Activated CD4-positive, alpha-beta T cell treated with anti-CD3 and anti-CD28 coated beads for 36 hours (primary cell): ENCODE measurements around the gene MAML1. TPM values are rescaled to one million over a fixed set of nuclear protein-coding genes. Genes with fewer than 3 reads are reported as not detected.

Source experiments
- ATAC-seq: fragments of 200-7000 bp; cut with Tn5 transposase; one replicate; pipeline ENCODE4 v1.10.0; 2021; ENCODE audit warnings: mild to moderate bottlenecking, moderate library complexity
- CTCF ChIA-PET: fragments of 350-600 bp; sonication (Branson Sonifier 250); formaldehyde crosslinking; loops from one replicate; lab custom pipeline; 2021; ENCODE audit warnings: antibody characterized with exemption; lab: Charles Lee
- POLR2A ChIA-PET: fragments of 350-600 bp; sonication (Branson Sonifier 250); formaldehyde crosslinking; loops from one replicate; lab custom pipeline; 2021; ENCODE audit warnings: antibody characterized with exemption, inconsistent platforms; lab: Charles Lee
- DNase-seq: peaks from one replicate; pipeline ENCODE4 v3.0.0-alpha.2; 2020
- H3K27ac Mint-ChIP-seq: one replicate; pipeline ENCODE4 v1.8.0; 2021; ENCODE audit warnings: mixed read lengths
- H3K27me3 Mint-ChIP-seq: one replicate; pipeline ENCODE4 v1.8.0; 2021; ENCODE audit warnings: mixed read lengths
- H3K36me3 Mint-ChIP-seq: one replicate; pipeline ENCODE4 v1.8.0; 2021; ENCODE audit warnings: low read depth, mixed read lengths
- H3K4me1 Mint-ChIP-seq: one replicate; pipeline ENCODE4 v1.8.0; 2021; ENCODE audit warnings: mixed read lengths
- H3K4me3 Mint-ChIP-seq: one replicate; pipeline ENCODE4 v1.8.0; 2021; ENCODE audit warnings: mild to moderate bottlenecking, moderate library complexity, mixed read lengths
- H3K9me3 Mint-ChIP-seq: one replicate; pipeline ENCODE4 v1.8.0; 2021; ENCODE audit warnings: low read depth, mixed read lengths
- intact Hi-C, 2 experiments: fragments of 100-400 bp; cut with DNase I in 1 of 2; cut with micrococcal nuclease in 1 of 2; formaldehyde crosslinking; loops; one replicate each; pipeline versions ENCODE4 v1.14.2 to v1.15.1; 2022 to 2024; cut with DNase I, micrococcal nuclease
- total RNA-seq, 2 experiments: library from RNA; stranded (reverse); gene quantifications; one replicate each; pipeline ENCODE4 v1.2.3, GENCODE V29; 2021

MAML1 gene
- total RNA-seq, 2 experiments from 2014 or later = 25.4 to 32.6 TPM

GRCh38 chr5:179816796-179817469 is 84.3 kb downstream of the MAML1 start:
- intact Hi-C loops = no loop called here
- CTCF ChIA-PET = interaction anchor here (0.6 to 1.0 kb wide), 2 partner anchors 9 to 142 kb away, joined by 3 to 4 read pairs; no protein-coding TSS in a partner anchor

DNA sequence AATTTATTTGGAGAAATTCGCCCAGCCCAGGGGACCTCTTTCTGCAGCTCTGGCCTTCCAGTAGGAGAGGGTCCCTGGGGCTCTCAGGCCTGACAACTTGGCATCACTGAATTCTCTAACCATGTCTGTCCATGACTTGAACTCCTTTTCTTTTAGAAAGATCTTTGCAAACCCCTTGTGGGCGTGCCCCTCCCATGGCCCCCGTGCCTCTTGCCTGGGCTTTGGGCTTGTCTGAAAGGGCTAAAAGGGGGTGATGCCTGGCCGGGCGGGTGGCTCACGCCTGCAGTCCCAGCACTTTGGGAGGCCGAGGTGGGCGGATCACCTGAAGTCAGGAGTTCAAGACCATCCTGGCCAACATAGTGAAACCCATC is 84.8 kb downstream of the MAML1 start:
- ChIA-PET POLR2A (no interaction called here), CTCF (interaction anchor here (0.6 to 1.0 kb wide), 2 partner anchors 9 to 142 kb away, joined by 3 to 4 read pairs; no protein-coding TSS in a partner anchor)
- intact Hi-C loops = no loop called here
- Mint-ChIP-seq H3K4me3 (no peak overlapping the region), H3K36me3 (peaks cover 18% of the 10 kb centered on the region), H3K27ac (no peak overlapping the region), H3K27me3 (peaks cover 2% of the 10 kb centered on the region), H3K9me3 (no peaks in the 10 kb centered on the region), H3K4me1 (peaks cover 27% of the 10 kb centered on the region)
- ATAC-seq (no peak), DNase-seq (no peak)

More at GRCh38 chr5:179816796-179817469, 84.3 kb downstream of the MAML1 start:
- no peak overlapping the region for H3K27ac Mint-ChIP-seq
- POLR2A ChIA-PET = no interaction called here
- peaks cover 2% of the 10 kb centered on the region for H3K27me3 Mint-ChIP-seq
- H3K4me3 Mint-ChIP-seq = no peak overlapping the region
- peaks cover 22% of the 10 kb centered on the region for H3K4me1 Mint-ChIP-seq
- H3K36me3 Mint-ChIP-seq = peaks cover 18% of the 10 kb centered on the region
- DNase-seq = no peak
- no peaks in the 10 kb centered on the region for H3K9me3 Mint-ChIP-seq
- no peak for ATAC-seq

DNA sequence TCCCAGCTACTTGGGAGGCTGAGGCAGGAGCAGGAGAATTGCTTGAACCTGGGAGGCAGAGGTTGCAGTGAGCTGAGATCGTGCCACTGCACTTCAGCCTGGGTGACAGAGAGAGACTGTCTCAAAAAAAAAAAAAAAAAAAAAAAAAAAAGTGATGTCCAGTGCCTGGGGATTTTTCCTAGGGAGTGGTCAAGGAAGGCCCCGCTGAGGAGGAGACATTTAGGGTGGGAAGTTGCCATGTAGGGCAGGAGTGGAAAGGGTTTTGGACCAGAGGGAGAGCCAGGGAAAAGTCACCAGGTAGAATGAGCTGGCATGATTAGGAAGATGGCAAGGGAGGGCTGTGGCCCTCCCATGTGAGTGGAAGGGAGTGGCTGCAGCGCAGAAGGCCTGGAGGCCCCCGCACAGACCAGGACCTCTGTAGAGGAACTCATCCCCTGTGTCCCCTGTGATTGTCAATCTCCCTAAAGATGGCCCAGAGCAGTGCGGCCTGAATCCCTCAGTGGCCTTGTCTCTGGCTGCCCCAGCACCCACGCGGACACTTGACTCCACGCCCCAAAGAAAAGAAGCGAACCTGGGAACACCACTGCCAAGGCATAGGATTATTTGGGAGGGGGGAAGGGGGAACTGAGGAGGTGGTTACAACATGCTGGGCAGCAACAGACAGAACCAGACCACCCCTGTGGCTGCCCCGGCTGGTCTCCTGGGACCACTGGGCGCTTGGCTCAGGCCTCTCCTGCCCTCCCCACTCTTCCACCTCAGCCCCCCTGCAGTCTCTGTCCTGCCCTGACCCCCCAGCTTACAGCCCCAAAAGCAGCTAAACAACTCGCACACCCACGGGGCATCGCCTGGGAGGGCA is 85.5 kb downstream of the MAML1 start:
- CTCF ChIA-PET = interaction anchor here (0.6 to 1.0 kb wide), 2 partner anchors 8 to 143 kb away, joined by 3 to 4 read pairs; no protein-coding TSS in a partner anchor
- DNase-seq (no peak), ATAC-seq (no peak)
- H3K36me3 Mint-ChIP-seq = peaks cover 19% of the 10 kb centered on the region
- peak overlapping the region; percentile 58 for H3K27ac Mint-ChIP-seq
- intact Hi-C loops = no loop called here
- H3K4me3 Mint-ChIP-seq = peak overlapping the region; percentile 67
- peaks cover 2% of the 10 kb centered on the region for H3K27me3 Mint-ChIP-seq
- peaks cover 34% of the 10 kb centered on the region for H3K4me1 Mint-ChIP-seq
- H3K9me3 Mint-ChIP-seq = no peaks in the 10 kb centered on the region
- POLR2A ChIA-PET = no interaction called here

GRCh38 chr5:179818746-179819295 is 86.2 kb downstream of the MAML1 start:
- ChIA-PET CTCF (interaction anchor here (1.0 to 2.2 kb wide), 2 partner anchors 9 to 18 kb away, joined by 3 to 10 read pairs; no protein-coding TSS in a partner anchor), POLR2A (no interaction called here)
- H3K27me3 Mint-ChIP-seq = peaks cover 2% of the 10 kb centered on the region
- peaks cover 26% of the 10 kb centered on the region for H3K36me3 Mint-ChIP-seq
- no peaks in the 10 kb centered on the region for H3K9me3 Mint-ChIP-seq
- intact Hi-C loops = loop anchor here in 1 of 2 experiments (1.0 kb wide), 1 partner anchor 121 kb away; the partner anchor contains the start of gene CANX
- H3K4me1 Mint-ChIP-seq = peaks cover 37% of the 10 kb centered on the region
- ATAC-seq (peak; percentile 68), DNase-seq (peak; percentile 93)
- peak overlapping the region; percentile 72 for H3K27ac Mint-ChIP-seq
- peak overlapping the region; percentile 67 for H3K4me3 Mint-ChIP-seq

GRCh38 chr5:179819296-179820126 is 86.9 kb downstream of the MAML1 start:
- Mint-ChIP-seq H3K27me3 (peaks cover 2% of the 10 kb centered on the region), H3K4me3 (peak overlapping the region; percentile 67), H3K36me3 (peaks cover 25% of the 10 kb centered on the region), H3K27ac (peak overlapping the region; percentile 76), H3K4me1 (peaks cover 37% of the 10 kb centered on the region), H3K9me3 (no peaks in the 10 kb centered on the region)
- intact Hi-C loops = loop anchor here (1.0 to 5.0 kb wide), 9 partner anchors 8 to 675 kb away; partner anchors contain the start of genes CANX (in 1 of the 2), CNOT6 (in 1 of the 2), HNRNPH1 (in 1 of the 2) and MAML1 (in 1 of the 2)
- ChIA-PET POLR2A (interaction anchor here (0.9 to 1.2 kb wide), 3 partner anchors 11 to 86 kb away, joined by 3 to 4 read pairs (median 4); no protein-coding TSS in a partner anchor), CTCF (interaction anchor here (1.0 to 2.2 kb wide), 4 partner anchors 8 to 19 kb away, joined by 3 to 10 read pairs (median 5); no protein-coding TSS in a partner anchor)
- DNase-seq = peak; percentile 65
- peak; percentile 11 for ATAC-seq

GRCh38 chr5:179820127-179820482 is 87.5 kb downstream of the MAML1 start:
- Mint-ChIP-seq H3K27me3 (peaks cover 2% of the 10 kb centered on the region), H3K27ac (peak overlapping the region; percentile 76), H3K4me1 (peaks cover 37% of the 10 kb centered on the region), H3K36me3 (peaks cover 26% of the 10 kb centered on the region), H3K9me3 (no peaks in the 10 kb centered on the region), H3K4me3 (peak overlapping the region; percentile 67)
- POLR2A ChIA-PET = interaction anchor here (0.7 to 1.2 kb wide), 4 partner anchors 10 to 87 kb away, joined by 3 to 4 read pairs (median 4); no protein-coding TSS in a partner anchor
- intact Hi-C loops = loop anchor here (1.0 to 5.0 kb wide), 8 partner anchors 9 to 675 kb away; partner anchors contain the start of genes CNOT6 (in 1 of the 2), HNRNPH1 (in 1 of the 2), MAML1 (in 1 of the 2) and MGAT4B (in 1 of the 2)
- CTCF ChIA-PET = interaction anchor here (1.0 to 2.2 kb wide), 3 partner anchors 9 to 19 kb away, joined by 4 to 10 read pairs (median 6); no protein-coding TSS in a partner anchor
- ATAC-seq (no peak), DNase-seq (no peak)

GRCh38 chr5:179820483-179821297 is 88.1 kb downstream of the MAML1 start, which contains the start of gene SQSTM1:
Gene SQSTM1 (plus strand): TSS chr5:179820905. CDS start chr5:179820937, 32 bp downstream.
- ChIA-PET POLR2A (interaction anchor here (0.7 to 1.2 kb wide), 3 partner anchors 11 to 87 kb away, joined by 3 to 4 read pairs (median 3); no protein-coding TSS in a partner anchor), CTCF (interaction anchor here (1.0 to 2.2 kb wide), 3 partner anchors 10 to 20 kb away, joined by 4 to 10 read pairs (median 6); no protein-coding TSS in a partner anchor)
- H3K27ac Mint-ChIP-seq = peak within 1 kb of the TSS; percentile 90
- H3K4me3 Mint-ChIP-seq = peak within 1 kb of the TSS; percentile 92
- intact Hi-C loops = loop anchor here (1.0 to 5.0 kb wide), 10 partner anchors 9 to 674 kb away; partner anchors contain the start of genes HNRNPH1 (in 2 of the 2), MRNIP (in 2 of the 2), CNOT6 (in 1 of the 2) and MAML1 (in 1 of the 2)
- peaks cover 27% of the 10 kb centered on the region for H3K36me3 Mint-ChIP-seq
- ATAC-seq = peak; percentile 55
- H3K4me1 Mint-ChIP-seq = peaks cover 37% of the 10 kb centered on the region
- H3K9me3 Mint-ChIP-seq = no peaks in the 10 kb centered on the region
- peaks cover 2% of the 10 kb centered on the region for H3K27me3 Mint-ChIP-seq
- DNase-seq = peak; percentile 89

GRCh38 chr5:179821298-179822058 is 88.9 kb downstream of the MAML1 start:
- ATAC-seq = peak; percentile 71
- Mint-ChIP-seq H3K27ac (peak overlapping the region; percentile 90), H3K4me1 (peaks cover 37% of the 10 kb centered on the region), H3K4me3 (peak overlapping the region; percentile 92), H3K9me3 (no peaks in the 10 kb centered on the region), H3K27me3 (peaks cover 2% of the 10 kb centered on the region), H3K36me3 (peaks cover 28% of the 10 kb centered on the region)
- intact Hi-C loops = loop anchor here (1.0 to 5.0 kb wide), 6 partner anchors 10 to 673 kb away; partner anchors contain the start of genes HNRNPH1 (in 2 of the 2), MRNIP (in 2 of the 2) and CNOT6 (in 1 of the 2)
- CTCF ChIA-PET = interaction anchor here (0.8 to 1.8 kb wide), 3 partner anchors 10 to 58 kb away, joined by 3 to 7 read pairs (median 4); no protein-coding TSS in a partner anchor
- peak; percentile 92 for DNase-seq
- POLR2A ChIA-PET = interaction anchor here (0.5 to 0.7 kb wide), 2 partner anchors 56 to 126 kb away, joined by 3 to 4 read pairs; no protein-coding TSS in a partner anchor
